NCI-H2107 treated with DMSO at 0.1 percent for 48 hours (cell line): Measurements from ENCODE around the gene HIPK1.
"Not testable (repeated sequence)": the region's sequence is repeated elsewhere in the genome, so short reads cannot be mapped to it uniquely, and the experiment has no call there.

Experiments
- DNase-seq: peaks from one replicate; lab custom pipeline; 2025; ENCODE audit not compliant: unreplicated experiment; lab: John Stamatoyannopoulos, UW

The HIPK1 gene

GRCh38 chr1:114009393-114009792 lies 80.3 kb downstream of the HIPK1 start:
- DNase-seq, result no peak

- no peak for DNase-seq
Observed at GRCh38 chr1:114010433-114011184, 81.5 kb downstream of the HIPK1 start.

- no peak for DNase-seq
Observed at GRCh38 chr1:114011796-114012195, 82.7 kb downstream of the HIPK1 start.

DNA sequence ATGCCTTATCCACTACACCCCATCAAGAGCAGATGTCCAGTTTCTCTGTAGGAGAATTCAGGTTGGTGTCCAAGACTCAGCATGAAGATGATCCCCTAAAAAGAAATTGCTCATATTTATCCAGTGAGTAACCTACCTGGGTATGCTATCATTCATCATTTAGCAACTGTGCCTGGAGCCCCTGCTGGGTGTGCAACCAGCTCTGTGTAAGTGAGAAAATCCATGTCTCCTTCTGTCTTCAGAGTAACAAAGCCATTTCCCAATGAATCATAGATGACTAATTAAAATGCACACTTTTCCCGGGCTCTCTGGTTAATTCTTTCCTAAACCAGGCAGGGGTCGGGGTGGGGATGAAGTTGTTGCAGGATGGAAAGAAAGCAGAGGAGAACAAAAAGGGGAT lies 86.0 kb downstream of the HIPK1 start:
- no peak for DNase-seq

- DNase-seq, result not testable (repeated sequence)
Observed at GRCh38 chr1:114019724-114020123, 90.6 kb downstream of the HIPK1 start.

DNA sequence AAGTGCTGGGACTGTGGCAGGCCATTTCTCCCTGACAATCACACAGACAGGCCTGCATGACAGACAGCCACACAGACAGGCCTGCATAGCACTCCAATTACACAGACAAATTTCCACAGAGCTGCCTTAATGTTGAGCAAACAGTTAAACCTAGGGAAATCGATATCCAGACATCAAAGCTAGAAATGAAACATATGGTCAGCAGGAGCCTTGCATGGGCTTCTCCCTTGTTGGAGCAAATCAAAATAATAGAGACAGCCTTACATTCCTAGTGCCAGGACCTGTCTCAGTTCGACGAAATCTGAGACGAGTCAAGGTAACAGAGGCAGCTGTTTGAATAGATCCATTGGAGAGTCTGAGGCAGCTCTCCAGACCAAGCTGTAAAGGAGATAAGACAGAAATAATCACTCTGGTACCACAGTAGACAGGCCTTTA lies 92.6 kb downstream of the HIPK1 start:
- peak; percentile 36 for DNase-seq

DNA sequence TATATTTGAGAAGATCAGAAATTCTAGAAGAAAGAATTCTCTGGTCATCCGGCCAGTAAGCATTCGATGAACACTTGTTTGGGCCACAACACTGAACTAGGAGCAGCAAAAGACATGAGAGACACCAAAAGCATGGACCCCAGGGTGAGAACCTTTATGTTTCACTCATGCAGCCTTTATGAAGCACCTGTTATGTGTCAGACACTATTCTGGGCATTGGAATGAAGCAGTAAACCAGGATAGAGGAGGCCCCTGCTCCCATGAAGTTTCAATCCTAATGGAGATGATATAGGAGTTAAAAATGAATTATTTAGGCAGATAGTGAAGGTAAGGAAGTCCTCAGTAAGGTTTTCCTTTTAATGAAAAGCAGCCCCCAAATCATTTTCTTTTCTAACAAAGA lies 93.8 kb downstream of the HIPK1 start:
- no peak for DNase-seq

DNA sequence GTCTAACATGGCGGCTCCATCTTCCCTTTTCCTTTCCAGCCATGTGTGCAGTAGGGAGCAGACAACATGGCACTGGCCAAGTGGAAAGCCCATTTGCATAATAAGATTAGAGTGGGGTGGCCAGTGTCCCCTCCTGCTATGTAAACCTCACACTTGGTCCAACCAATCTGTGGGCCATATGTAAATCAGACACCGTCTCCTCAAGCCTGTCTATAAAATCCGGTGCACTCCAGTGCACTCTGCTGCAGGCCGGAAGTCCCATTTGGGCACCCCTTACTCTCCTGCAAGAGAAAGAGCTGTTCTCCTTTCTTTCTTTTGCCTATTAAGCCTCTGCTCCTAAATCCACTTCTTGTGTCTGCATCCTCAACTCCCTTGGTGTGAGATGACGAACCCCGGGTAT lies 94.3 kb downstream of the HIPK1 start:
- DNase-seq, result no peak

- DNase-seq, result peak; percentile 28
Observed at GRCh38 chr1:114024049-114024448, 94.9 kb downstream of the HIPK1 start.

GRCh38 chr1:114025609-114026401 lies 96.7 kb downstream of the HIPK1 start:
- no peak for DNase-seq

DNA sequence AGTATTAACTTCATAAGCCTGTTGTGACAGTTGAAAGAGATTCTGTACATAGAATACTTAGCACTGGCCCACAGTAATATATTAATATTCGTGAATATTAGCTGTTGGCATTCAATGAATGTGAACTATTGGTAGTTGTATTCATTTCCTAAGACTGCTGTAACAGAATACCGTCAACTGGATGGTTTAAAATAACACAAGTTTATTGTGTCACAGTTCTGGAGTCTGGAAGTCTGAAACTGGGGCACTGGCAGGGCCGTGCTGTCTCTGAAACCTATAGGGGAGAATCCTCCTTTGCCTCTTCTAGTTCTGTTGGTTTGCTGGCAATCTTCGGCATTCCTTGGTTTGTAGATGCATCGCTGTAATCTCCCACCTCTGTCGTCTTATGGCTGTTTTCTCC lies 97.7 kb downstream of the HIPK1 start:
- DNase-seq, result no peak
